Stimulated activated naive CD8-positive, alpha-beta T cell treated with anti-CD3 and anti-CD28 coated beads, Interleukin-15, Interleukin-2, amounts not matched to agents 100 ng/mL and 50 ng/mL, for 24 hours (primary cell): Measurements from ENCODE around the gene HSD11B2.
A peak's percentile ranks its signal among the peaks of the same experiment; 100 is the strongest.

Experiments
- H3K27ac Mint-ChIP-seq: one replicate; pipeline ENCODE4 v1.8.0; 2021; ENCODE audit warnings: mild to moderate bottlenecking, mixed read lengths
- H3K27me3 Mint-ChIP-seq: one replicate; pipeline ENCODE4 v1.8.0; 2021; ENCODE audit warnings: mixed read lengths
- H3K36me3 Mint-ChIP-seq: one replicate; pipeline ENCODE4 v1.8.0; 2021; ENCODE audit warnings: low read depth, mixed read lengths
- H3K4me1 Mint-ChIP-seq: one replicate; pipeline ENCODE4 v1.8.0; 2021; ENCODE audit warnings: low read depth, mixed read lengths
- H3K4me3 Mint-ChIP-seq: one replicate; pipeline ENCODE4 v1.8.0; 2021; ENCODE audit warnings: mild to moderate bottlenecking, mixed read lengths
- H3K9me3 Mint-ChIP-seq: one replicate; pipeline ENCODE4 v1.8.0; 2021; ENCODE audit warnings: mixed read lengths

Gene HSD11B2

GRCh38 chr16:67393788-67394154, 37.1 kb upstream of the HSD11B2 start:
- no peak overlapping the region for H3K27ac Mint-ChIP-seq
- H3K4me3 Mint-ChIP-seq = peak overlapping the region; percentile 36
- H3K27me3 Mint-ChIP-seq = peaks cover 28% of the 10 kb centered on the region
- peaks cover 9% of the 10 kb centered on the region for H3K4me1 Mint-ChIP-seq
- no peaks in the 10 kb centered on the region for H3K36me3 Mint-ChIP-seq
- H3K9me3 Mint-ChIP-seq = no peaks in the 10 kb centered on the region

- Mint-ChIP-seq H3K9me3 (no peaks in the 10 kb centered on the region), H3K27ac (no peak overlapping the region), H3K36me3 (no peaks in the 10 kb centered on the region), H3K4me3 (peak overlapping the region; percentile 36), H3K27me3 (peaks cover 28% of the 10 kb centered on the region), H3K4me1 (peaks cover 9% of the 10 kb centered on the region)
Observed at GRCh38 chr16:67394155-67395104, 36.5 kb upstream of the HSD11B2 start.

- Mint-ChIP-seq H3K4me3 (no peak overlapping the region), H3K36me3 (no peaks in the 10 kb centered on the region), H3K27ac (no peak overlapping the region), H3K27me3 (peaks cover 28% of the 10 kb centered on the region), H3K4me1 (peaks cover 9% of the 10 kb centered on the region), H3K9me3 (no peaks in the 10 kb centered on the region)
Observed at GRCh38 chr16:67395105-67395457, 35.8 kb upstream of the HSD11B2 start.

- H3K9me3 Mint-ChIP-seq = no peaks in the 10 kb centered on the region
- peaks cover 28% of the 10 kb centered on the region for H3K27me3 Mint-ChIP-seq
- no peak overlapping the region for H3K27ac Mint-ChIP-seq
- H3K4me1 Mint-ChIP-seq = peaks cover 9% of the 10 kb centered on the region
- H3K4me3 Mint-ChIP-seq = no peak overlapping the region
- no peaks in the 10 kb centered on the region for H3K36me3 Mint-ChIP-seq
Observed at GRCh38 chr16:67395458-67396158, 35.3 kb upstream of the HSD11B2 start.

GRCh38 chr16:67396159-67397035, 34.5 kb upstream of the HSD11B2 start:
- Mint-ChIP-seq H3K27me3 (peaks cover 28% of the 10 kb centered on the region), H3K36me3 (no peaks in the 10 kb centered on the region), H3K4me1 (peaks cover 9% of the 10 kb centered on the region), H3K9me3 (no peaks in the 10 kb centered on the region), H3K4me3 (no peak overlapping the region), H3K27ac (no peak overlapping the region)

- Mint-ChIP-seq H3K9me3 (no peaks in the 10 kb centered on the region), H3K36me3 (no peaks in the 10 kb centered on the region), H3K4me1 (peaks cover 9% of the 10 kb centered on the region), H3K27me3 (peaks cover 24% of the 10 kb centered on the region), H3K4me3 (no peak overlapping the region), H3K27ac (no peak overlapping the region)
Observed at GRCh38 chr16:67397036-67397801, 33.7 kb upstream of the HSD11B2 start.

GRCh38 chr16:67397812-67398545, 32.9 kb upstream of the HSD11B2 start:
- Mint-ChIP-seq H3K27me3 (peaks cover 20% of the 10 kb centered on the region), H3K27ac (no peak overlapping the region), H3K9me3 (no peaks in the 10 kb centered on the region)

GRCh38 chr16:67398546-67399217, 32.2 kb upstream of the HSD11B2 start:
- Mint-ChIP-seq H3K4me3 (no peak overlapping the region), H3K4me1 (peaks cover 9% of the 10 kb centered on the region), H3K27me3 (peaks cover 18% of the 10 kb centered on the region), H3K27ac (no peak overlapping the region), H3K36me3 (no peaks in the 10 kb centered on the region), H3K9me3 (no peaks in the 10 kb centered on the region)

More at GRCh38 chr16:67397812-67398545, 32.9 kb upstream of the HSD11B2 start:
- no peaks in the 10 kb centered on the region for H3K36me3 Mint-ChIP-seq
- peaks cover 9% of the 10 kb centered on the region for H3K4me1 Mint-ChIP-seq
- no peak overlapping the region for H3K4me3 Mint-ChIP-seq

- Mint-ChIP-seq H3K4me3 (no peak overlapping the region), H3K36me3 (no peaks in the 10 kb centered on the region), H3K27me3 (peaks cover 12% of the 10 kb centered on the region), H3K9me3 (no peaks in the 10 kb centered on the region), H3K4me1 (peaks cover 4% of the 10 kb centered on the region), H3K27ac (no peak overlapping the region)
Observed at GRCh38 chr16:67399218-67399733, 31.6 kb upstream of the HSD11B2 start.

- H3K36me3 Mint-ChIP-seq = no peaks in the 10 kb centered on the region
- peaks cover 12% of the 10 kb centered on the region for H3K27me3 Mint-ChIP-seq
- no peak overlapping the region for H3K4me3 Mint-ChIP-seq
- no peaks in the 10 kb centered on the region for H3K9me3 Mint-ChIP-seq
- H3K4me1 Mint-ChIP-seq = peaks cover 4% of the 10 kb centered on the region
- H3K27ac Mint-ChIP-seq = no peak overlapping the region
Observed at GRCh38 chr16:67399749-67400704, 30.9 kb upstream of the HSD11B2 start.

- Mint-ChIP-seq H3K36me3 (no peaks in the 10 kb centered on the region), H3K4me1 (no peaks in the 10 kb centered on the region), H3K9me3 (no peaks in the 10 kb centered on the region), H3K4me3 (no peak overlapping the region), H3K27me3 (peaks cover 4% of the 10 kb centered on the region), H3K27ac (no peak overlapping the region)
Observed at GRCh38 chr16:67400901-67401300, 30.0 kb upstream of the HSD11B2 start.

GRCh38 chr16:67403976-67404555, 26.9 kb upstream of the HSD11B2 start:
- H3K36me3 Mint-ChIP-seq = no peaks in the 10 kb centered on the region
- H3K9me3 Mint-ChIP-seq = no peaks in the 10 kb centered on the region
- H3K4me1 Mint-ChIP-seq = no peaks in the 10 kb centered on the region
- no peak overlapping the region for H3K27ac Mint-ChIP-seq
- H3K27me3 Mint-ChIP-seq = no peaks in the 10 kb centered on the region
- no peak overlapping the region for H3K4me3 Mint-ChIP-seq
